Keratinocyte (primary cell): ENCODE results near the gene ADH1C. TPM values are rescaled to one million over a fixed set of nuclear protein-coding genes. Genes with fewer than 3 reads are reported as not detected.

Experiments
- DNase-seq: peaks from one replicate; pipeline ENCODE4 v3.0.0-alpha.2; 2011; ENCODE audit warnings: low read depth, missing footprints, low spot score
- FAIRE-seq: peaks from 2 replicates; lab custom pipeline; 2011; peaks lifted over from hg19 to GRCh38; lab: Jason Lieb, UNC
- H2AFZ ChIP-seq: 2 replicates; pipeline ENCODE4 v1.6.0; 2012; ENCODE audit warnings: low read length, control low read depth, inconsistent platforms; ENCODE audit not compliant: control insufficient read depth
- H3K27ac ChIP-seq: 2 replicates; pipeline ENCODE4 v1.5.1; 2011; ENCODE audit warnings: low read length; ENCODE audit not compliant: control insufficient read depth, insufficient read depth
- H3K27me3 ChIP-seq: 3 replicates; pipeline ENCODE4 v1.6.0; 2011; ENCODE audit warnings: low read length; ENCODE audit not compliant: control insufficient read depth, insufficient read depth; ENCODE audit errors: extremely low read depth
- H3K36me3 ChIP-seq, 2 experiments: 2 replicates in 1 of 2; 3 replicates in 1 of 2; pipeline ENCODE4 v1.5.1; 2011; ENCODE audit warnings: low read length in 2 of 2, mild to moderate bottlenecking in 1 of 2; ENCODE audit not compliant: control insufficient read depth in 2 of 2, insufficient read depth in 2 of 2; ENCODE audit errors: extremely low read depth in 1 of 2
- H3K4me1 ChIP-seq: 3 replicates; pipeline ENCODE4 v1.5.1; 2011; ENCODE audit warnings: low read length; ENCODE audit not compliant: control insufficient read depth, insufficient read depth; ENCODE audit errors: extremely low read depth
- H3K4me2 ChIP-seq: 3 replicates; pipeline ENCODE4 v1.6.0; 2011; ENCODE audit warnings: low read depth, low read length; ENCODE audit not compliant: control insufficient read depth, insufficient read depth; ENCODE audit errors: extremely low read depth
- H3K4me3 ChIP-seq, 3 experiments: fragments of 200-600 bp in 1 of 3; sonication (generic) in 1 of 3; 2 replicates in 2 of 3; 3 replicates in 1 of 3; pipeline ENCODE4 v1.5.1; 2011 to 2016; ENCODE audit warnings: low read length in 3 of 3, mild to moderate bottlenecking in 3 of 3, control low read depth in 2 of 3, inconsistent platforms in 1 of 3, low read depth in 1 of 3, mixed read lengths in 1 of 3, mixed run types in 1 of 3, moderate library complexity in 1 of 3; ENCODE audit not compliant: control insufficient read depth in 2 of 3, insufficient read depth in 2 of 3; ENCODE audit errors: extremely low read depth in 1 of 3
- H3K79me2 ChIP-seq: 2 replicates; pipeline ENCODE4 v1.6.0; 2012; ENCODE audit warnings: low read length; ENCODE audit not compliant: control insufficient read depth, insufficient read depth
- H3K9ac ChIP-seq: 3 replicates; pipeline ENCODE4 v1.6.0; 2011; ENCODE audit warnings: low read length; ENCODE audit not compliant: control insufficient read depth, insufficient read depth; ENCODE audit errors: extremely low read depth
- H3K9me1 ChIP-seq: 3 replicates; pipeline ENCODE4 v1.6.0; 2011; ENCODE audit warnings: low read length; ENCODE audit not compliant: control insufficient read depth, insufficient read depth; ENCODE audit errors: extremely low read depth
- H3K9me3 ChIP-seq: 2 replicates; pipeline ENCODE4 v1.5.1; 2012; ENCODE audit warnings: low read depth, low read length; ENCODE audit not compliant: control insufficient read depth
- H4K20me1 ChIP-seq: 3 replicates; pipeline ENCODE4 v1.6.0; 2011; ENCODE audit warnings: low read length; ENCODE audit not compliant: control insufficient read depth, insufficient read depth; ENCODE audit errors: extremely low read depth
- EZH2 ChIP-seq: IDR thresholded peaks from one replicate; pipeline ENCODE4 v1.6.1; 2012; ENCODE audit warnings: inconsistent platforms, mild to moderate bottlenecking, low read length, moderate library complexity
- dilution Hi-C: fragments of 300-500 bp; cut with MboI; formaldehyde crosslinking; loops from one replicate; pipeline ENCODE4 v1.7.0; 2020; ENCODE audit warnings: low sequenced_read_pairs; ENCODE audit not compliant: extremely low pct_ligation_motif_present
- polyA plus RNA-seq, 5 experiments: library from polyadenylated mRNA; depleted of rRNA in 3 of 5; stranded (reverse) in 3 of 5; stranded (forward) in 1 of 5; unstranded in 1 of 5; fragments of >200 nt; gene quantifications; 1 replicate in 1 of 5; 2 replicates in 3 of 5; 3 replicates in 1 of 5; pipeline versions ENCODE4 v1.2.1 to v1.2.3, GENCODE V29; 2011 to 2012; ENCODE audit warnings: missing spikeins in 2 of 5, low read depth in 1 of 5, low replicate concordance in 1 of 5
- TF ChIP-seq, protein P1 (sequence below), 3 experiments: IDR thresholded peaks in 1 of 3; conservative IDR thresholded peaks in 1 of 3; optimal IDR thresholded peaks in 1 of 3; 2 replicates in 2 of 3; 3 replicates in 1 of 3; pipeline versions ENCODE3 to v1.5.1; 2011; ENCODE audit warnings: low read length in 3 of 3, mild to moderate bottlenecking in 3 of 3, moderate library complexity in 2 of 3, control low read depth in 1 of 3, inconsistent platforms in 1 of 3; ENCODE audit not compliant: insufficient read depth in 2 of 3; ENCODE audit errors: extremely low read depth in 1 of 3

ADH1C gene
- polyA plus RNA-seq, 1 donor (not counting 4 experiments of a cell fraction or from before 2014, with no cell fraction given): 0.03 TPM

DNA sequence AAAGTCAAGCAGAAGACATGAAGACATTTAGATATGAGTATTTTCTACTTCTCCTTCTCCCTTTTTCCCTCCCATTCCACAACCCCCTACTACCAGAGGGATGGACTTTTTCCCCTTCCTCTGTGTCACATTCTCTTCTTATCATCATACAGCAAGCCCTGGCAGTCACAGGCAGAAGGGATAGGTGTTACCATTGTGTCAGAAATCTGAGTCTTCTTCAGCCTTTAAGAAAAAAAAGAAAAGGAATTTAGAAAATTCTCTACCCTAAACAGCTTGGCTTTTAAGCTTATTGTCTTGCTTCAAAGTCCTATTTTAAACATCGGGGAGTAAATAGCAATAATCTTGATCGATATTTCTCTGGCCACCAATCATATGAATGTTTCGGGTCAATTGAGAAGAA is 30.9 kb upstream of the ADH1C start:
- Histone ChIP-seq H2AFZ (no peak overlapping the region), H3K4me2 (no peak overlapping the region), H3K27me3 (no peaks in the 10 kb centered on the region), H3K9ac (no peak overlapping the region), H4K20me1 (no peaks in the 10 kb centered on the region), H3K9me1 (no peaks in the 10 kb centered on the region), H3K9me3 (no peaks in the 10 kb centered on the region), H3K36me3 (no peaks in the 10 kb centered on the region), H3K27ac (no peak overlapping the region), H3K79me2 (no peaks in the 10 kb centered on the region), H3K4me3 (no peak overlapping the region), H3K4me1 (no peaks in the 10 kb centered on the region)
- TF ChIP-seq, protein P1, sequence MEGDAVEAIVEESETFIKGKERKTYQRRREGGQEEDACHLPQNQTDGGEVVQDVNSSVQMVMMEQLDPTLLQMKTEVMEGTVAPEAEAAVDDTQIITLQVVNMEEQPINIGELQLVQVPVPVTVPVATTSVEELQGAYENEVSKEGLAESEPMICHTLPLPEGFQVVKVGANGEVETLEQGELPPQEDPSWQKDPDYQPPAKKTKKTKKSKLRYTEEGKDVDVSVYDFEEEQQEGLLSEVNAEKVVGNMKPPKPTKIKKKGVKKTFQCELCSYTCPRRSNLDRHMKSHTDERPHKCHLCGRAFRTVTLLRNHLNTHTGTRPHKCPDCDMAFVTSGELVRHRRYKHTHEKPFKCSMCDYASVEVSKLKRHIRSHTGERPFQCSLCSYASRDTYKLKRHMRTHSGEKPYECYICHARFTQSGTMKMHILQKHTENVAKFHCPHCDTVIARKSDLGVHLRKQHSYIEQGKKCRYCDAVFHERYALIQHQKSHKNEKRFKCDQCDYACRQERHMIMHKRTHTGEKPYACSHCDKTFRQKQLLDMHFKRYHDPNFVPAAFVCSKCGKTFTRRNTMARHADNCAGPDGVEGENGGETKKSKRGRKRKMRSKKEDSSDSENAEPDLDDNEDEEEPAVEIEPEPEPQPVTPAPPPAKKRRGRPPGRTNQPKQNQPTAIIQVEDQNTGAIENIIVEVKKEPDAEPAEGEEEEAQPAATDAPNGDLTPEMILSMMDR (optimal IDR thresholded peaks at IDR 0.05 in 1 of 3, IDR thresholded peaks at IDR 0.05 in 1 of 3, conservative IDR thresholded peaks at IDR 0.05 in 1 of 3; ENCODE audit: extremely low read depth in 1 of 3, insufficient read depth in 2 of 3, low read length in 3 of 3): no peak
- TF ChIP-seq EZH2: no peak
- DNase-seq (no peak), FAIRE-seq (no peak)
- dilution Hi-C loops: no loop called here

DNA sequence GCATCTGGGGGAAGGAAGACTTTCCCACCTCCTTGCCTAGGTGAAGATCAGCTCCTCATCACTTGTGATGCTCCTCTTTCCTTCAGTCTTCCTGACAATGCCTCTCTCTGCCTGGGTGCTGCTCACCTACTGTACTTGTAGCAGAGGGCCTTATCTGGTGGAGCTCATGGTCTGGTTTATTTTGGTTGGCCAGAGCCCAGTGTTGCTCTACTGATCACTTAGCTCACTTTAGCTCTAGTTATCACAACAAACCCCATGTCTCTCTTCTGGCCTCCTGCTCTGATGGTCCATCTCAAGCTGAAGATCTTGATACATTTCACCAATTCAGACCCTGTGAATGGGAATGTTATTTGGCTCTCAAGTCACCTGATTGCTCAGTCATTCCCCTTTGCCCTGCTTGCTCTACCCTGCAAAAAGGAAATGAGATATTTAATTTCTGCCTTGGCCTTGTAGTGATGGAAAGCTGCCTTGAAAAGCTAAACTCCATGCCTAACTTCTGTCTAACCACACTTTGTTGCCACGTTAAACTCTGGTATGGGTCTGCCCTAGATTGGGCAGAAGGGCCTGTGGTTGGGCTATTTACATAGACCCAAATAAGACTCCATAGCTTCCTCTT is 30.3 kb upstream of the ADH1C start:
- TF ChIP-seq, protein P1 (optimal IDR thresholded peaks at IDR 0.05 in 1 of 3, IDR thresholded peaks at IDR 0.05 in 1 of 3, conservative IDR thresholded peaks at IDR 0.05 in 1 of 3; ENCODE audit: extremely low read depth in 1 of 3, insufficient read depth in 2 of 3, low read length in 3 of 3): no peak
- TF ChIP-seq EZH2: no peak
- no peaks in the 10 kb centered on the region for H3K9me3 ChIP-seq

More for the DNA sequence above, 30.3 kb upstream of the ADH1C start:
- H3K4me1 ChIP-seq: no peaks in the 10 kb centered on the region
- FAIRE-seq: no peak
- H3K36me3 ChIP-seq: no peaks in the 10 kb centered on the region
- no peak overlapping the region for H3K27ac ChIP-seq
- no peaks in the 10 kb centered on the region for H3K9me1 ChIP-seq
- no peak overlapping the region for H3K9ac ChIP-seq
- H3K27me3 ChIP-seq: no peaks in the 10 kb centered on the region
- no peaks in the 10 kb centered on the region for H3K79me2 ChIP-seq
- no peak overlapping the region for H3K4me3 ChIP-seq
- H2AFZ ChIP-seq: no peak overlapping the region
- H3K4me2 ChIP-seq: no peak overlapping the region
- DNase-seq: no peak
- H4K20me1 ChIP-seq: no peaks in the 10 kb centered on the region
- dilution Hi-C loops: no loop called here
